HCT116 (cell line): Measurements from ENCODE around the gene BCR. TPM values are rescaled to one million over a fixed set of nuclear protein-coding genes. Genes with fewer than 3 reads are reported as not detected.
A peak's percentile ranks its signal among the peaks of the same experiment; 100 is the strongest.

Experiments used
- ATAC-seq: fragments of 200-7000 bp; cut with Tn5 transposase; 2 replicates; pipeline ENCODE4 v1.9.1; 2020; ENCODE audit warnings: mild to moderate bottlenecking, moderate library complexity
- BruUV-seq: library from RNA; stranded (reverse); fragments of 400-500 nt; replicated peaks from 2 replicates; lab custom pipeline; 2021; lab: Mats Ljungman, UMichigan
- CTCF ChIA-PET: fragments of 300-600 bp; sonication (Branson Sonifier 250); formaldehyde crosslinking; loops from one replicate; lab custom pipeline; 2021; ENCODE audit warnings: antibody characterized with exemption; lab: Charles Lee
- POLR2A ChIA-PET: fragments of 300-600, 350-600 bp; sonication (Branson Sonifier 250); formaldehyde crosslinking; loops from one replicate; lab custom pipeline; 2021; ENCODE audit warnings: antibody characterized with exemption; lab: Charles Lee
- RAD21 ChIA-PET, 2 experiments: fragments of 300-600 bp; sonication (Branson Sonifier 250); formaldehyde crosslinking; loops; one replicate each; lab custom pipeline; 2023; ENCODE audit warnings: low total read pairs in 2 of 2; ENCODE audit not compliant: uncharacterized antibody in 2 of 2, unreplicated experiment in 2 of 2, low non-redundant PET in 1 of 2; lab: Charles Lee
- DNase-seq: peaks from one replicate; pipeline ENCODE4 v3.0.0-alpha.2; 2010; ENCODE audit warnings: low read depth, low spot score
- H2AFZ ChIP-seq: fragments of 200-600 bp; shearing (Covaris generic), sonication (generic); 2 replicates; pipeline ENCODE4 v1.6.1; 2017; ENCODE audit warnings: low read depth, mixed run types, mixed read lengths, antibody characterized with exemption, low read length; ENCODE audit not compliant: poor library complexity, severe bottlenecking
- H3K27ac ChIP-seq: 2 replicates; pipeline ENCODE4 v1.5.1; 2012; ENCODE audit warnings: low read depth, low read length
- H3K27me3 ChIP-seq: fragments of 200-600 bp; sonication (generic); 2 replicates; pipeline ENCODE4 v1.6.1; 2016; ENCODE audit warnings: mixed run types, low read length, mixed read lengths; ENCODE audit not compliant: insufficient read depth
- H3K36me3 ChIP-seq, 2 experiments: fragments of 200-500 bp in 1 of 2; fragments of 200-600 bp in 1 of 2; sonication (Bioruptor generic) in 1 of 2; sonication (generic) in 1 of 2; 2 replicates each; pipeline versions ENCODE4 v1.5.1 to v1.6.1; 2014 to 2016; ENCODE audit warnings: low read length in 2 of 2, inconsistent platforms in 1 of 2, mixed read lengths in 1 of 2, mixed run types in 1 of 2; ENCODE audit not compliant: insufficient read depth in 2 of 2, control insufficient read depth in 1 of 2
- H3K4me1 ChIP-seq, 2 experiments: fragments of 200-600 bp in 1 of 2; sonication (generic) in 1 of 2; 2 replicates each; pipeline versions ENCODE4 v1.5.1 to v1.6.1; 2012 to 2017; ENCODE audit warnings: low read length in 2 of 2, inconsistent platforms in 1 of 2, mild to moderate bottlenecking in 1 of 2, mixed read lengths in 1 of 2, mixed run types in 1 of 2, moderate library complexity in 1 of 2; ENCODE audit not compliant: insufficient read depth in 2 of 2, control insufficient read depth in 1 of 2
- H3K4me2 ChIP-seq: fragments of 200-600 bp; sonication (generic); 2 replicates; pipeline ENCODE4 v1.6.1; 2017; ENCODE audit warnings: mixed run types, low read length, mixed read lengths
- H3K4me3 ChIP-seq, 2 experiments: fragments of 200-600 bp in 1 of 2; sonication (generic) in 1 of 2; replicated peaks in 1 of 2; 2 replicates each; pipeline ENCODE4 v1.5.1; 2011 to 2016; ENCODE audit warnings: low read length in 2 of 2, control low read depth in 1 of 2, low read depth in 1 of 2, mild to moderate bottlenecking in 1 of 2, mixed read lengths in 1 of 2, mixed run types in 1 of 2
- H3K79me2 ChIP-seq: fragments of 200-600 bp; sonication (generic); 2 replicates; pipeline ENCODE4 v1.6.1; 2017; ENCODE audit warnings: mild to moderate bottlenecking, mixed run types, low read length, moderate library complexity, mixed read lengths; ENCODE audit not compliant: insufficient read depth
- H3K9ac ChIP-seq: fragments of 200-600 bp; sonication (generic); 2 replicates; pipeline ENCODE4 v1.6.1; 2016; ENCODE audit warnings: low read length, mixed read lengths
- H3K9me2 ChIP-seq: fragments of 200-600 bp; sonication (generic), shearing (Covaris generic); 2 replicates; pipeline ENCODE4 v1.6.1; 2017; ENCODE audit warnings: mixed run types, mild to moderate bottlenecking, moderate library complexity; ENCODE audit not compliant: insufficient read depth
- H3K9me3 ChIP-seq, 2 experiments: fragments of 200-500 bp in 1 of 2; fragments of 200-600 bp in 1 of 2; sonication (Bioruptor generic) in 1 of 2; sonication (generic) in 1 of 2; 2 replicates each; pipeline ENCODE4 v1.6.1; 2014 to 2017; ENCODE audit warnings: low read length in 2 of 2, mixed read lengths in 2 of 2, inconsistent platforms in 1 of 2, low read depth in 1 of 2, mild to moderate bottlenecking in 1 of 2, mixed run types in 1 of 2, moderate library complexity in 1 of 2; ENCODE audit not compliant: control insufficient read depth in 1 of 2, insufficient read depth in 1 of 2
- H4K20me1 ChIP-seq: fragments of 200-600 bp; sonication (generic), shearing (Covaris generic); 2 replicates; pipeline ENCODE4 v1.6.1; 2017; ENCODE audit warnings: mixed run types, mild to moderate bottlenecking, moderate library complexity; ENCODE audit not compliant: insufficient read depth
- CBX3 ChIP-seq: IDR thresholded peaks from 2 replicates; pipeline ENCODE4 v1.6.1; 2012; ENCODE audit warnings: low read depth
- CEBPB ChIP-seq: IDR thresholded peaks from 2 replicates; pipeline ENCODE4 v1.6.1; 2012; ENCODE audit warnings: low read depth
- ELF1 ChIP-seq: IDR thresholded peaks from 2 replicates; pipeline ENCODE4 v1.6.1; 2012; ENCODE audit warnings: low read depth, borderline replicate concordance
- EZH2phosphoT487 ChIP-seq: fragments of 200-600 bp; IDR thresholded peaks from 2 replicates; pipeline ENCODE4 v1.6.1; 2018; ENCODE audit warnings: antibody characterized with exemption, borderline replicate concordance
- FOSL1 ChIP-seq: IDR thresholded peaks from 2 replicates; pipeline ENCODE4 v1.6.1; 2012; ENCODE audit warnings: low read depth
- JUND ChIP-seq: IDR thresholded peaks from 2 replicates; pipeline ENCODE4 v1.6.1; 2012
- POLR2A ChIP-seq: IDR thresholded peaks from 2 replicates; pipeline ENCODE4 v1.7.0; 2011; ENCODE audit warnings: borderline replicate concordance; ENCODE audit not compliant: insufficient read depth, insufficient read length; ENCODE audit errors: extremely low read depth
- POLR2AphosphoS5 ChIP-seq: IDR thresholded peaks from 2 replicates; pipeline ENCODE4 v1.6.1; 2011; ENCODE audit warnings: mild to moderate bottlenecking, low read depth, low read length, moderate library complexity
- RAD21 ChIP-seq: IDR thresholded peaks from 2 replicates; pipeline ENCODE4 v1.6.1; 2012; ENCODE audit warnings: low read depth, mild to moderate bottlenecking
- SP1 ChIP-seq: IDR thresholded peaks from 2 replicates; pipeline ENCODE4 v1.6.1; 2012; ENCODE audit warnings: low read depth
- SRF ChIP-seq: IDR thresholded peaks from 2 replicates; pipeline ENCODE4 v1.6.1; 2012; ENCODE audit warnings: low read depth
- TCF7L2 ChIP-seq: IDR thresholded peaks from 2 replicates; pipeline ENCODE4 v1.7.0; 2011; ENCODE audit warnings: borderline replicate concordance, inconsistent platforms; ENCODE audit not compliant: insufficient read depth, insufficient read length; ENCODE audit errors: extremely low read depth
- YY1 ChIP-seq: IDR thresholded peaks from 2 replicates; pipeline ENCODE4 v1.6.1; 2011; ENCODE audit warnings: low read length, low read depth, moderate library complexity, mild to moderate bottlenecking; ENCODE audit not compliant: insufficient replicate concordance; ENCODE audit errors: extremely low read depth
- ZFX ChIP-seq: fragments of 450-650 bp; IDR thresholded peaks from 2 replicates; pipeline ENCODE4 v1.6.1; 2017
- ZNF274 ChIP-seq: fragments of 200-500 bp; sonication (Bioruptor generic); IDR thresholded peaks from 2 replicates; pipeline ENCODE4 v1.6.1; 2014; ENCODE audit warnings: mild to moderate bottlenecking, low read depth, low read length, inconsistent platforms
- intact Hi-C: fragments of 100-400 bp; cut with micrococcal nuclease; formaldehyde crosslinking; loops from 2 replicates; pipeline ENCODE4 v1.10.0; 2022
- total RNA-seq: library from RNA; stranded (reverse); gene quantifications from one replicate; pipeline ENCODE4 v1.2.1, GENCODE V29; 2021; ENCODE audit not compliant: unreplicated experiment
- TF ChIP-seq, protein P1 (sequence below): IDR thresholded peaks from 2 replicates; pipeline ENCODE4 v1.6.1; 2012; ENCODE audit warnings: low read depth
- TF ChIP-seq, protein P2 (sequence below): IDR thresholded peaks from 2 replicates; pipeline ENCODE4 v1.6.1; 2012
- TF ChIP-seq, protein P3 (sequence below): IDR thresholded peaks from 2 replicates; pipeline ENCODE4 v1.6.1; 2011; ENCODE audit warnings: mild to moderate bottlenecking, low read length, moderate library complexity; ENCODE audit not compliant: insufficient replicate concordance; ENCODE audit errors: extremely low read depth

BCR gene
- total RNA-seq, 1 experiment from 2014 or later = 39.7 TPM

DNA sequence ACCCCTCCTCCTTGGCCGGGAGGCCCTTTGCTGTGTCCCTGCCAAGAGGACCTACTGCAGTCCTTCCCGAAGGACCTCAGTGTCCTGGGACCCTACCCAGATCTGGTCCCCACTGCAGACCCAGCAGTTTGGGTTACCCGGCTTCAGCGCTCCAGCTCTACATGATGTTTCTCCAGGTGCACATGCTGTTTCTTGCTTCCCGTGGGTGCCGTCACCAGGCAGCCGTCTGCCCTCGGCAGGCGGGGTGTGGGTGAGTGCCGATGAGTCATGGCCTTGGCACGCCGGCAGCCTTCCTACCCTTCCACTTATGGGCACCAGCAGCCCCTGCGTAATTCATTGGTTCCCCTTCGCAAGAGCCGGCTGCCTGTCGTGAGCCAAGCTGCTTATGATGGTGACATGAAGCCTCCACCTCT, 101.8 kb downstream of the BCR start:
- Histone ChIP-seq H3K27me3 (no peaks in the 10 kb centered on the region), H4K20me1 (no peaks in the 10 kb centered on the region), H3K79me2 (no peaks in the 10 kb centered on the region; the same call in 1 of the 2 replicates), H2AFZ (no peak overlapping the region), H3K36me3 (peaks cover 7 to 18% of the 10 kb centered on the region in 2 experiments; a peak in 3 of 4 replicates), H3K9me3 (no peaks in the 10 kb centered on the region), H3K9me2 (no peaks in the 10 kb centered on the region), H3K9ac (peak overlapping the region; percentile 41), H3K4me3 (peak overlapping the region in 1 of 2 experiments; percentile 31; a peak in 1 of 4 replicates), H3K27ac (peak overlapping the region; percentile 61), H3K4me2 (peak overlapping the region; percentile 77), H3K4me1 (peaks cover 18 to 23% of the 10 kb centered on the region in 2 experiments)
- RAD21 ChIA-PET = interaction anchor here (0.9 to 1.9 kb wide), 4 partner anchors 101 to 322 kb away, joined by 4 to 9 read pairs (median 4); partner anchors contain the start of genes BCR (in 1 of the 2) and RAB36 (in 1 of the 2)
- CTCF ChIA-PET = interaction anchor here (0.9 to 2.2 kb wide), 15 partner anchors 8 to 322 kb away, joined by 3 to 59 read pairs (median 7); partner anchors contain the start of genes BCR and RAB36
- ATAC-seq = peak; percentile 85
- no TSS peak for BruUV-seq
- intact Hi-C loops = loop anchor here (1.0 to 2.0 kb wide), 2 partner anchors 104 to 323 kb away; no protein-coding TSS in a partner anchor
- TF ChIP-seq CBX3 (no peak), SRF (peak; percentile 63), POLR2A (no peak), SP1 (no peak), ELF1 (no peak), YY1 (no peak), FOSL1 (peak; percentile 45), JUND (peak; percentile 42; the same call in 1 of the 2 replicates), ZFX (no peak), POLR2AphosphoS5 (no peak), RAD21 (no peak), EZH2phosphoT487 (no peak), TCF7L2 (no peak), ZNF274 (no peak), CEBPB (no peak)
- TF ChIP-seq, protein P1, sequence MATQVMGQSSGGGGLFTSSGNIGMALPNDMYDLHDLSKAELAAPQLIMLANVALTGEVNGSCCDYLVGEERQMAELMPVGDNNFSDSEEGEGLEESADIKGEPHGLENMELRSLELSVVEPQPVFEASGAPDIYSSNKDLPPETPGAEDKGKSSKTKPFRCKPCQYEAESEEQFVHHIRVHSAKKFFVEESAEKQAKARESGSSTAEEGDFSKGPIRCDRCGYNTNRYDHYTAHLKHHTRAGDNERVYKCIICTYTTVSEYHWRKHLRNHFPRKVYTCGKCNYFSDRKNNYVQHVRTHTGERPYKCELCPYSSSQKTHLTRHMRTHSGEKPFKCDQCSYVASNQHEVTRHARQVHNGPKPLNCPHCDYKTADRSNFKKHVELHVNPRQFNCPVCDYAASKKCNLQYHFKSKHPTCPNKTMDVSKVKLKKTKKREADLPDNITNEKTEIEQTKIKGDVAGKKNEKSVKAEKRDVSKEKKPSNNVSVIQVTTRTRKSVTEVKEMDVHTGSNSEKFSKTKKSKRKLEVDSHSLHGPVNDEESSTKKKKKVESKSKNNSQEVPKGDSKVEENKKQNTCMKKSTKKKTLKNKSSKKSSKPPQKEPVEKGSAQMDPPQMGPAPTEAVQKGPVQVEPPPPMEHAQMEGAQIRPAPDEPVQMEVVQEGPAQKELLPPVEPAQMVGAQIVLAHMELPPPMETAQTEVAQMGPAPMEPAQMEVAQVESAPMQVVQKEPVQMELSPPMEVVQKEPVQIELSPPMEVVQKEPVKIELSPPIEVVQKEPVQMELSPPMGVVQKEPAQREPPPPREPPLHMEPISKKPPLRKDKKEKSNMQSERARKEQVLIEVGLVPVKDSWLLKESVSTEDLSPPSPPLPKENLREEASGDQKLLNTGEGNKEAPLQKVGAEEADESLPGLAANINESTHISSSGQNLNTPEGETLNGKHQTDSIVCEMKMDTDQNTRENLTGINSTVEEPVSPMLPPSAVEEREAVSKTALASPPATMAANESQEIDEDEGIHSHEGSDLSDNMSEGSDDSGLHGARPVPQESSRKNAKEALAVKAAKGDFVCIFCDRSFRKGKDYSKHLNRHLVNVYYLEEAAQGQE = no peak
- TF ChIP-seq, protein P2, sequence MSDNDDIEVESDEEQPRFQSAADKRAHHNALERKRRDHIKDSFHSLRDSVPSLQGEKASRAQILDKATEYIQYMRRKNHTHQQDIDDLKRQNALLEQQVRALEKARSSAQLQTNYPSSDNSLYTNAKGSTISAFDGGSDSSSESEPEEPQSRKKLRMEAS = no peak; the same call in 1 of the 2 replicates
- TF ChIP-seq, protein P3, sequence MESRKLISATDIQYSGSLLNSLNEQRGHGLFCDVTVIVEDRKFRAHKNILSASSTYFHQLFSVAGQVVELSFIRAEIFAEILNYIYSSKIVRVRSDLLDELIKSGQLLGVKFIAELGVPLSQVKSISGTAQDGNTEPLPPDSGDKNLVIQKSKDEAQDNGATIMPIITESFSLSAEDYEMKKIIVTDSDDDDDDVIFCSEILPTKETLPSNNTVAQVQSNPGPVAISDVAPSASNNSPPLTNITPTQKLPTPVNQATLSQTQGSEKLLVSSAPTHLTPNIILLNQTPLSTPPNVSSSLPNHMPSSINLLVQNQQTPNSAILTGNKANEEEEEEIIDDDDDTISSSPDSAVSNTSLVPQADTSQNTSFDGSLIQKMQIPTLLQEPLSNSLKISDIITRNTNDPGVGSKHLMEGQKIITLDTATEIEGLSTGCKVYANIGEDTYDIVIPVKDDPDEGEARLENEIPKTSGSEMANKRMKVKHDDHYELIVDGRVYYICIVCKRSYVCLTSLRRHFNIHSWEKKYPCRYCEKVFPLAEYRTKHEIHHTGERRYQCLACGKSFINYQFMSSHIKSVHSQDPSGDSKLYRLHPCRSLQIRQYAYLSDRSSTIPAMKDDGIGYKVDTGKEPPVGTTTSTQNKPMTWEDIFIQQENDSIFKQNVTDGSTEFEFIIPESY = no peak
- peak; percentile 51 for DNase-seq
- POLR2A ChIA-PET = interaction anchor here (0.7 kb wide), 1 partner anchor 101 kb away, joined by 3 read pairs; no protein-coding TSS in a partner anchor
